ENCODE measurements around the gene LRRIQ1. TPM values are rescaled to one million over a fixed set of nuclear protein-coding genes. Genes with fewer than 3 reads are reported as not detected.

Gene LRRIQ1
- total and polyA plus RNA-seq, 2 of the 13 experiments (the other 11 are each of a cell fraction or from before 2014, with no cell fraction given) = not detected

- TF ChIP-seq BCLAF1 (IDR thresholded peaks at IDR 0.05) (no peak), SATB2 (CRISPR knock-in tag; IDR thresholded peaks at IDR 0.05) (no peak), ZNF143 (CRISPR knock-in tag; IDR thresholded peaks at IDR 0.05) (no peak), REXO4 (CRISPR knock-in tag; IDR thresholded peaks at IDR 0.05; ENCODE audit: borderline replicate concordance) (no peak)
Observed at GRCh38 chr12:85283560-85283959, 247.4 kb downstream of the LRRIQ1 start (continued).

Other genes starting within 250 kb of the LRRIQ1 start
- gene SLC6A15, start 123.6 kb upstream of the LRRIQ1 start, total RNA-seq (2016; rRNA removed; fragmentation: Illumina TruSeq; extraction: Trizol) = not detected in 2 replicates
- gene SLC6A15, start 123.6 kb upstream of the LRRIQ1 start, polyA plus RNA-seq (2011; rRNA removed) = not detected in 2 replicates
- not detected in 2 replicates for gene TSPAN19, start 74 bp upstream of the LRRIQ1 start, total RNA-seq (2016; rRNA removed; fragmentation: Illumina TruSeq; extraction: Trizol)
- gene TSPAN19, start 74 bp upstream of the LRRIQ1 start, polyA plus RNA-seq (2011; rRNA removed) = not detected in 2 replicates
- gene ALX1, start 243.9 kb downstream of the LRRIQ1 start, total RNA-seq (2016; rRNA removed; fragmentation: Illumina TruSeq; extraction: Trizol) = not detected in 2 replicates
- gene ALX1, start 243.9 kb downstream of the LRRIQ1 start, polyA plus RNA-seq (2011; rRNA removed) = not detected in 2 replicates